HG03442 (cell line): ENCODE data around the gene KRTAP10-1.

Experiments used
- ATAC-seq: cut with Tn5 transposase; IDR thresholded peaks from one replicate; pipeline ENCODE4 v1.9.1; 2021; ENCODE audit warnings: mild to moderate bottlenecking, moderate library complexity; ENCODE audit not compliant: unreplicated experiment

The KRTAP10-1 gene

DNA sequence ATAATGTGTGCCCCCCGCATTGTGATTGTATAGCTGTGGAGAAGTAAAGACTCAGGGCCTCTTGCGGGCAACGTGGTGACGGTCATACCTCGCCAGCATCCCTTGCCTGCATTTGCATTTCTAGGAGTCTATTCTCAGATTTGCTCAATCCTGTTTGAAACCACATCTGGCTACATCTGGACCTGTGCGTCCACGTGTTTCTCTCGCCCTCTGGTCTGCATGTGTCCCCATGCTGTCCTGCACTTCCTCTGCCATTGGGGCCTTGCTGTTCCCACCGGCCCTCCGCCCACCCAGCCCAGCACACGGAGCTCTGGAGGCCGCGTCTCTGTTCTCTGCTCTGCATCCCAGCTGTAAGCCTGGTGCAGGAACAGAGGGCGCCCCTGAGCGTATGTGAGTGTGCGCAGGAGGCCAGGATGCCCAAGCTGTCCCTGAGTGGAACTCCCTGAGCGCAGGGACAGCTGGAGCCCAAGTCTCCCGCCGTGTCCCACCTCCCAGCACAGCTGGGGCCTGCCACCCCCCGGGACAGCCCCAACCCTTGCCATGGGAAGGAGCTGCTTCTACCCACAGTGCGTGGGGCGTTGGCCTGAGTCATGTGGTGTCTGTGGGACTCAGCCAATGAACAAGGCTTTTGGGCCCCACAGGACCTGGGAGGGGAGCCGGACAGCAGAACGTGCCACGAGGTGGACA is 9.7 kb upstream of the KRTAP10-1 start:
- no peak for ATAC-seq

- no peak for ATAC-seq
These were observed 8.9 kb upstream of the KRTAP10-1 start for GRCh38 chr21:44548922-44549321.

GRCh38 chr21:44548381-44548780 is 8.4 kb upstream of the KRTAP10-1 start:
- no peak for ATAC-seq

- no peak for ATAC-seq
These were observed 7.8 kb upstream of the KRTAP10-1 start for GRCh38 chr21:44547656-44548331.

DNA sequence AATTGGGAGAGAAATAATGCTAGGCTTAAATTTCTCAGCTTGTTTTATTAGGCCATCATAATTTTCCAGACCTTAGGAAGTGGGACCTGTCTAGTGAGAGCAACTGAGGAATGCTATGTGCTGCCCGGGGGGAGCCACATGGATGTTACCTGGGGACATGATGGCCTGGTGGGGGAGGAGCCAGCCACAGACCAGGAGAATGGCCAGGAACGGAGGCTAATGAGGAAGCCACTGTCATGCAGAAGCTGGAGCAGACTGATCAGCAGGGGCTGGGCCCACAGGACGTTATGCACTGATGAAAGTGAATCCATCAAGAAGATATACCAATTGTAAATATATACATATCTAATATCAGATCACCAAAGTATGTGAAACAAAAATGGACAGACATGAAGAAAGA is 4.6 kb upstream of the KRTAP10-1 start:
- ATAC-seq: no peak

- ATAC-seq: no peak
These were observed 2.7 kb upstream of the KRTAP10-1 start for GRCh38 chr21:44542716-44543115.

GRCh38 chr21:44540741-44541288 is 820 bp upstream of the KRTAP10-1 start:
- ATAC-seq: no peak

GRCh38 chr21:44539046-44539445 is 949 bp downstream of the KRTAP10-1 start:
- ATAC-seq: no peak

DNA sequence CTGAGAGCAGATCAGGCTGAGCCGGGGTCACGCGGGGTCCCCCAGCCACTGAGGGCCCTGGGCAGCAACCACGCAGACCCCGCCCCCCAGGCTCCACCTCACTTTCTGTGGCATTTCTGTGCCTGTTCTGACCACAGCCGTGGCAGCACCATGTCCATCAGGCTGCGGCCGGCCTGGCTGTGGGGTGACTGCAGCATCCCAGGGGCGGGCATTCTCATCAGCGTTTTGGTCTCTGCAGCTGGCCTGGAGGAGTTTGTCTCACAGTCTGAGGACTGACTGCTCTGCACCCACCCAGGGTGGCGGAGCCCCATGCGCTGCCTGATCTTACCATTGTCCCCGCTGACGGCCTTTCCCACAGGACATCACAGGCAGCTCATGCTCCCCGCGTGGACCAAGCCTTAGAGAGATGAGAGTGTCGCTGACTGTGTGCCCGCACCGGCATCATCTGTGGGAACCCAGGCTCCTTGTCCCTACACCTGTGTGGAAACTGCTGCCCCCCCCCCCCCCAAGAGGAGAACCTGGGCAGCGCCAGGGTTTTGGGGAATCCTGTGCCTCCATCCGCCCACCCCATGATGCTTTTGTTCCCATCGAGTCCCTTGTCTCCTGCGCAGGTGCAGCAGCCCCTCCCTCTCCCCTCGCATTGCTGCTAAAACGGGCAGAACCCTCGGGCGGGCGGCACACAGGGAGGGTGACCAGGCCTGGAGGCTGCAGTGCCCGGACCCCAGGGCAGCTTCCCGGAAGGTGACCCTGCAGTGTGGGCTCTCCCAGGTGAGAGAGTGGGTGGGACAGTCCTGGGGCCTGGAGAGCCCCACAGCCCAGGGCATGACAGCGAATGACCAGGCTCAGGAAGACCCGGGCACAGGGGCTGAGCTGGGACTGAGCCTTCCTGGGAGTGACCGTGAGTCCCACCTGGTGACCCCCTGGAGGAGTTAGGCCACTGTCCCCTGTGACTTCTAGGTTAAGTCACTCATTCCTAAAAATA is 1.8 kb downstream of the KRTAP10-1 start:
- ATAC-seq: no peak

- no peak for ATAC-seq
These were observed 4.0 kb downstream of the KRTAP10-1 start for GRCh38 chr21:44535963-44536362.

GRCh38 chr21:44534688-44535087 is 5.3 kb downstream of the KRTAP10-1 start:
- no peak for ATAC-seq

- no peak for ATAC-seq
These were observed 5.9 kb downstream of the KRTAP10-1 start for GRCh38 chr21:44533891-44534627.

GRCh38 chr21:44533121-44533890 is 6.7 kb downstream of the KRTAP10-1 start:
- no peak for ATAC-seq

- no peak for ATAC-seq
These were observed 7.3 kb downstream of the KRTAP10-1 start for GRCh38 chr21:44532712-44533111.

DNA sequence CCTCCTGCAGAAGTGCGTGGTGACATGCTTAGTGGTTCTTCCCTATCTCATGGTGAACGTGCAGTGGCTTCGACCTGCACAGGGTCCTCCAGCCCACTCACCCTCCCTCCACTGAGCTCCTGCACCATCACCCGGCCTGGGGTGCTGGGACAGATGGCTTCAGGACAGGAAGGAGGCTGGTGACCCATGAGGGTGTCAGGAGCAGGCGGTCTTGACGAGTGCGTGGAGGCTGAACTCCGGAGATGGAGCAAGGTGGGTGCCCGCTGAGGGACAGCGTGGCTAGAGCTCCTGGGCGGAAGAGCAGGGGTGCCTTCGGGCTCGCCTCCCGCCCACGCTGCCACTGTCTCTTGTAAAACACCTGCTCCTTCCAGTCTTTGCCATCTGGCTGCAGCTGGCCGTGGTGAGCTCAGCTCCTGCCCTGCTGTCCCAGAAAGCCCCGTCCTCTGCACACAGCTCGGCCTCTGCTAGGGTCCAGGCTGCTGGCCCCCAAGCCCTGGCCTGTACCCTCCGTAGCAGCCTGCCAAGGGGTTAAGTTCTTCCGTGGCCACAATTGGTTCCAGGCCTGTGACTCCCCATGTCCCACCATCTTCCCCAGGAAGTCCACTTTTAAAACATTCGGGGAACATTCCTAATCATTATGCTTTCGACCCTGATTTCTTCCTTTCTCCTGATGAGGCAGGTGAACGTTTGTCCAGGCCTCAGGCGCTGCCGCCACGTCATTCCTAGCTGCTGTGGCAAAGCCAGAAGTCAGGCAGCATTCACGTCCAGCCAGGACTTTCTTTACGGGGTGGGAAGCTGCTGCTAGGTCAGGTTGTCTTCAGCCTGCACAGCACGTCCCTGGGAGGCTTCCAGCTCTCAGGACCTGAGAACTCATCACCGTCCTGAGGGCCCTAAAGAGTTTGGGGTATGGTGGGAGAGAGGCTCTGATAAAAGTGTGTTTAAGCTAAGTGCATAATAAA is 8.1 kb downstream of the KRTAP10-1 start:
- no peak for ATAC-seq

DNA sequence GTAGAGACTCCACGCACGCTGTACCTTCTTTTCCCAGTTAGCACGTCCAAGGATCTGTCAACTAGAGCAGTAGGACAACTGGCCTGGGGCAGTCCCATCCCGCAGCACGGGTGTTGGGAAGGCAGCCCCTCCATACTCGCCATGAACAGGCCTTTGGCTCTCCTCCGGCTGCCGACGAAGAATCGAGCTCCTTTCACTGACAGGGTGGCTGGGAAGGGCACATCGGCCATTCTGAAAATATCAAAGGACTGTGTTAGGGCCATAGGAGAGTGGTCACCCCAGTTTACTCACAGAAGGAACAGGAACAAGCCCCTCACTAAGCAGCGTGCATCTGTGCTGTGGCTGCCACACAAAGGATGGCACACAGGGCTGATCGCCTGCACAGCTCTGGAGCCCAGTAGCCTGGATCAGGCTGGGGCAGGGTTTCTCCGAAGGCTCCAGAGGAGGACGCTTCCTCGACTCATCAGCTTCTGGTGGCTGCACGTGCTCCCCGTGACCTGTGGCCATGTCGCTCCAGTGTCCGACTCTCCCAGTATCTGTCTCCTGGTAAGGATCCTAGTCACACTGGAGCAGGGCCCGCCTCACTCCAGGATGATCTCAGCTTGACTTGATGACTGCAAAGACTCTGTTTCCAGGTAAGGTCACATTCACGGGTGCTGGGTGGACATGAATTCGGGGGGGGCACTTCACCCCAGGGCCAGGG is 8.9 kb downstream of the KRTAP10-1 start:
- no peak for ATAC-seq

DNA sequence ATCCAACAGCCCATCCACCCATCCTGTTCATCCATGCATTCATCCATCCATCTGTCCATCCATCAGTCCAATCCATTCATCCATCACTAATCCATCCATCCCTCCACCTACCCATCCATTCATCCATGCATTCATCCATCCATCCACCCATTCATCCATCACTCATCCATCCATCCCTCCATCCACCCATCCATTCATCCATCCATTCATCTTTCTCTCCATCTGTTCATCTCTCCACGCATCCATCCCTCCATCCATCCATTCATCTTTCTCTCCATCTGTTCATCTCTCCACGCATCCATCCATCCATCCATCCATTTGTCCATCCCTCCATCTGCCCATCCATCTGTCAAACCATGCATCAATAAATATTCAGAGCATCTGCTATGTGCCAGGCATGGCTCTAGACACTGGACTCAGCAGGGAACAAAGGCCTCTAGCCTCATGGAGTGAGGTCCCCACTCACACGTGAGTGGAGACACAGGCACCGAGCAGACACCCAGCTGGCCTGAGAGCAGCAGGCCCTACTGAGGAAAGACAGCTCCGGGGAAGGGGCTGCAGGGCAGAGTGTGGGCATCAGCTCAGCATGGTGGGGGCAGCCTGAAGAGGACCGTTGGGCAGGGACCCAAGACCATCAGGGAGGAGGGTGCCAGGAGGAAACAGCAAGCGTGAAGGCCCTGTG is 9.6 kb downstream of the KRTAP10-1 start:
- ATAC-seq: no peak
